Dendritic cell treated with granulocyte-macrophage colony-stimulating factor and Interleukin-4, amounts not matched to agents 40 ng/mL and 50 ng/mL, for 4 days (primary cell): ENCODE data around the gene YBX2.

Source experiments
- H3K27ac Mint-ChIP-seq: one replicate; pipeline ENCODE4 v1.8.0; 2022; ENCODE audit warnings: mild to moderate bottlenecking, mixed read lengths
- H3K27me3 Mint-ChIP-seq: one replicate; pipeline ENCODE4 v1.8.0; 2022; ENCODE audit warnings: mild to moderate bottlenecking, mixed read lengths
- H3K36me3 Mint-ChIP-seq: one replicate; pipeline ENCODE4 v1.8.0; 2022; ENCODE audit warnings: low read depth, mixed read lengths
- H3K4me1 Mint-ChIP-seq: one replicate; pipeline ENCODE4 v1.8.0; 2022; ENCODE audit warnings: low read depth, mixed read lengths
- H3K4me3 Mint-ChIP-seq: one replicate; pipeline ENCODE4 v1.8.0; 2022; ENCODE audit warnings: mild to moderate bottlenecking, moderate library complexity, mixed read lengths
- H3K9me3 Mint-ChIP-seq: one replicate; pipeline ENCODE4 v1.8.0; 2022; ENCODE audit warnings: mixed read lengths
- intact Hi-C: fragments of 100-400 bp; cut with micrococcal nuclease; formaldehyde crosslinking; loops from one replicate; pipeline ENCODE4 v1.15.0; 2022

YBX2 gene

GRCh38 chr17:7282752-7283321 lies 11.6 kb downstream of the YBX2 start:
- intact Hi-C loops: loop anchor here (5.0 to 10.0 kb wide), 2 partner anchors 41 to 52 kb away; partner anchors contain the start of genes ACAP1 and GABARAP
- Mint-ChIP-seq H3K27me3 (peaks cover 92% of the 10 kb centered on the region), H3K36me3 (no peaks in the 10 kb centered on the region), H3K9me3 (no peaks in the 10 kb centered on the region), H3K27ac (peak overlapping the region; percentile 57), H3K4me1 (peaks cover 47% of the 10 kb centered on the region), H3K4me3 (no peak overlapping the region)

GRCh38 chr17:7281953-7282751 lies 12.3 kb downstream of the YBX2 start:
- H3K4me3 Mint-ChIP-seq: peak overlapping the region; percentile 73
- peaks cover 89% of the 10 kb centered on the region for H3K27me3 Mint-ChIP-seq
- no peaks in the 10 kb centered on the region for H3K36me3 Mint-ChIP-seq
- H3K4me1 Mint-ChIP-seq: peaks cover 47% of the 10 kb centered on the region
- intact Hi-C loops: loop anchor here (1.0 to 10.0 kb wide), 3 partner anchors 30 to 53 kb away; partner anchors contain the start of genes ACAP1, ELP5 and GABARAP
- peak overlapping the region; percentile 57 for H3K27ac Mint-ChIP-seq
- H3K9me3 Mint-ChIP-seq: no peaks in the 10 kb centered on the region

DNA sequence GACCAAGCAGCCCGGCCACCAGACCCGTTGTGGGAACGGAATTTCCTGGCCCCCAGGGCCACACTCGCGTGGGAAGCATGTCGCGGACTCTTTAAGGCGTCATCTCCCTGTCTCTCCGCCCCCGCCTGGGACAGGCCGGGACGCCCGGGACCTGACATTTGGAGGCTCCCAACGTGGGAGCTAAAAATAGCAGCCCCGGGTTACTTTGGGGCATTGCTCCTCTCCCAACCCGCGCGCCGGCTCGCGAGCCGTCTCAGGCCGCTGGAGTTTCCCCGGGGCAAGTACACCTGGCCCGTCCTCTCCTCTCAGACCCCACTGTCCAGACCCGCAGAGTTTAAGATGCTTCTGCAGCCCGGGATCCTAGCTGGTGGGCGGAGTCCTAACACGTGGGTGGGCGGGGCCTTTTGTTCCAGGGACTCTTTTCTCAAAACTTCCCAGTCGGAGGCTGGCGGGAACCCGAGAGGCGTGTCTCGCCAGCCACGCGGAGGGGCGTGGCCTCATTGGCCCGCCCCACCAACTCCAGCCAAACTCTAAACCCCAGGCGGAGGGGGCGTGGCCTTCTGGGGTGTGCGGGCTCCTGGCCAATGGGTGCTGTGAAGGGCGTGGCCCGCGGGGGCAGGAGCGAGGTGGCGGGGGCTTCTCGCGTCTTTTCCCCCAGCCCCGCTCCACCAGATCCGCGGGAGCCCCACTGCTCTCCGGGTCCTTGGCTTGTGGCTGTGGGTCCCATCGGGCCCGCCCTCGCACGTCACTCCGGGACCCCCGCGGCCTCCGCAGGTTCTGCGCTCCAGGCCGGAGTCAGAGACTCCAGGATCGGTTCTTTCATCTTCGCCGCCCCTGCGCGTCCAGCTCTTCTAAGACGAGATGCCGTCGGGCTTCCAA lies 13.1 kb downstream of the YBX2 start, which contains the start of gene SLC2A4:
Gene SLC2A4 (plus strand): TSS at position 645 of the 879 bp plus-strand sequence. CDS start 217 bp downstream, at position 862.
- no peaks in the 10 kb centered on the region for H3K36me3 Mint-ChIP-seq
- intact Hi-C loops: loop anchor here (1.0 to 10.0 kb wide), 3 partner anchors 29 to 53 kb away; partner anchors contain the start of genes ACAP1, ELP5 and GABARAP
- H3K4me3 Mint-ChIP-seq: peak within 1 kb of the TSS; percentile 73
- no peaks in the 10 kb centered on the region for H3K9me3 Mint-ChIP-seq
- peak within 1 kb of the TSS; percentile 57 for H3K27ac Mint-ChIP-seq
- H3K4me1 Mint-ChIP-seq: peaks cover 47% of the 10 kb centered on the region
- H3K27me3 Mint-ChIP-seq: peaks cover 81% of the 10 kb centered on the region

- Mint-ChIP-seq H3K36me3 (no peaks in the 10 kb centered on the region), H3K27ac (peak overlapping the region; percentile 46), H3K4me3 (peak overlapping the region; percentile 73), H3K4me1 (peaks cover 47% of the 10 kb centered on the region), H3K9me3 (no peaks in the 10 kb centered on the region), H3K27me3 (peaks cover 75% of the 10 kb centered on the region)
- intact Hi-C loops: loop anchor here (1.0 to 10.0 kb wide), 4 partner anchors 16 to 54 kb away; partner anchors contain the start of genes ACAP1, ELP5 and GABARAP
Measured at GRCh38 chr17:7280519-7281073, 13.8 kb downstream of the YBX2 start.

DNA sequence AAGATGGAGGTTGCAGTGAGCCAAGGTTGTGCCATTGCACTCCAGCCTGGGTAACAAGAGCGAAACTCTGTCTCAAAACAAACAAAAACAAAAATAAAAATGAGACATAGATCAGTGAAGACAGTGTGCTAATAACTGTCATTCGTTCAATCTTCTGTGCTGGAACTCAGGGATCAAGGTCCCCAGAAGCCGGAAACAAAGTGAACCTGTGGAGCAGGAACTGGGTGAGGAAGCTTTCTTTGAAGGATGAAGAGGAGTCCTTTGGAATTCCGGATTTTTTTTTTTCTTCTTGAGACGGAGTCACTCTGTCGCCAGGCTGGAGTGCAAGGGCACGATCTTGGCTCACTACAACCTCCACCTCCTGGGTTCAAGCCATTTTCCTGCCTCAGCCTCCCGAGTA lies 15.0 kb downstream of the YBX2 start:
- Mint-ChIP-seq H3K36me3 (no peaks in the 10 kb centered on the region), H3K4me3 (no peak overlapping the region), H3K9me3 (no peaks in the 10 kb centered on the region), H3K27me3 (peaks cover 67% of the 10 kb centered on the region), H3K4me1 (peaks cover 47% of the 10 kb centered on the region), H3K27ac (no peak overlapping the region)
- intact Hi-C loops: no loop called here

DNA sequence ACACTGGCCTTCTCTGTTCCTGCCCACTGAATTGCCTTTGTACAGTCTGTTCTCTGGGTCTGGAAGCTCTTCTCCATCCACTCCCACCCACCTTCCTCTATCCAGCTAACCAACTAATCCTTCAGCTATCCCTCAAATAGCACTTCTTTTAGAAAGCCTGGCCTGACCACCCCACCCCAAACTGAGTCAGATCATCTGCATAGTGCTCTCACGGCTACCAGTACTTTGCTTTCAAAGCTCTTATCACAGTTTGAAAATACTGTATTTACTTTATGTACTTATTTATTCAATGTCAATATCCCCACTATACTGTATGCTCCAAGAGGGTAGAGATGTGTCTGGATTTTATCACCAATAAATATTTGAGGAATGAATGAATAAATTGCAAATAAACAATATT lies 27.7 kb downstream of the YBX2 start:
- Mint-ChIP-seq H3K27ac (no peak overlapping the region), H3K27me3 (peaks cover 42% of the 10 kb centered on the region), H3K36me3 (no peaks in the 10 kb centered on the region), H3K4me1 (peaks cover 40% of the 10 kb centered on the region), H3K4me3 (no peak overlapping the region), H3K9me3 (no peaks in the 10 kb centered on the region)
- intact Hi-C loops: no loop called here

DNA sequence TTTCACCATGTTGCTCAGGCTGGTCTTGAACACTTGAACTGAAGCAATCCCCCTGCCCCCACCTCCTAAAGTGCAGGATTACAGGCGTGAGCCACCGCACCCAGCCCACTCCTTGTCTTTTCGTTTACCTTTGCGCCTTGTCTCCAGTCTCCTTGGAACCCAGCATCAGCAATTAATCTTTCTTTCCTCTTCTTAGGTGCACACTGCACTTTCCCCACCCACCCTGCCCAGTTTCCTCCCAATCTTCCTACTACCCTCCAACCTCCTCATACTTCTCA lies 30.7 kb downstream of the YBX2 start:
- Mint-ChIP-seq H3K4me3 (no peak overlapping the region), H3K9me3 (no peaks in the 10 kb centered on the region), H3K4me1 (peaks cover 45% of the 10 kb centered on the region), H3K27ac (peak overlapping the region; percentile 66), H3K27me3 (peaks cover 48% of the 10 kb centered on the region), H3K36me3 (peaks cover 5% of the 10 kb centered on the region)
- intact Hi-C loops: no loop called here

GRCh38 chr17:7262935-7263800 lies 31.3 kb downstream of the YBX2 start:
- Mint-ChIP-seq H3K27ac (peak overlapping the region; percentile 66), H3K4me1 (peaks cover 51% of the 10 kb centered on the region), H3K9me3 (no peaks in the 10 kb centered on the region), H3K27me3 (peaks cover 48% of the 10 kb centered on the region), H3K4me3 (peak overlapping the region; percentile 67), H3K36me3 (peaks cover 11% of the 10 kb centered on the region)
- intact Hi-C loops: no loop called here

- intact Hi-C loops: no loop called here
- Mint-ChIP-seq H3K9me3 (no peaks in the 10 kb centered on the region), H3K27me3 (peaks cover 48% of the 10 kb centered on the region), H3K4me3 (peak within 1 kb of the TSS; percentile 67), H3K4me1 (peaks cover 53% of the 10 kb centered on the region), H3K27ac (peak within 1 kb of the TSS; percentile 66), H3K36me3 (peaks cover 18% of the 10 kb centered on the region)
Measured at GRCh38 chr17:7262192-7262934, 32.1 kb downstream of the YBX2 start, which contains the start of gene CLDN7. TSS of gene CLDN7 (minus strand) at chr17:7262478. CDS start at chr17:7262043, 435 bp downstream.

- peak overlapping the region; percentile 25 for H3K27ac Mint-ChIP-seq
- H3K36me3 Mint-ChIP-seq: peaks cover 26% of the 10 kb centered on the region
- no peaks in the 10 kb centered on the region for H3K9me3 Mint-ChIP-seq
- H3K4me1 Mint-ChIP-seq: peaks cover 50% of the 10 kb centered on the region
- H3K27me3 Mint-ChIP-seq: peaks cover 45% of the 10 kb centered on the region
- intact Hi-C loops: no loop called here
- peak overlapping the region; percentile 63 for H3K4me3 Mint-ChIP-seq
Measured at GRCh38 chr17:7261379-7262191, 32.9 kb downstream of the YBX2 start.

- peak overlapping the region; percentile 63 for H3K4me3 Mint-ChIP-seq
- H3K27ac Mint-ChIP-seq: peak overlapping the region; percentile 25
- no peaks in the 10 kb centered on the region for H3K9me3 Mint-ChIP-seq
- H3K36me3 Mint-ChIP-seq: peaks cover 33% of the 10 kb centered on the region
- intact Hi-C loops: no loop called here
- H3K4me1 Mint-ChIP-seq: peaks cover 43% of the 10 kb centered on the region
- peaks cover 42% of the 10 kb centered on the region for H3K27me3 Mint-ChIP-seq
Measured at GRCh38 chr17:7260651-7261378, 33.6 kb downstream of the YBX2 start.
